Measurements from ENCODE around the gene DEPDC5.

The DEPDC5 gene

DNA sequence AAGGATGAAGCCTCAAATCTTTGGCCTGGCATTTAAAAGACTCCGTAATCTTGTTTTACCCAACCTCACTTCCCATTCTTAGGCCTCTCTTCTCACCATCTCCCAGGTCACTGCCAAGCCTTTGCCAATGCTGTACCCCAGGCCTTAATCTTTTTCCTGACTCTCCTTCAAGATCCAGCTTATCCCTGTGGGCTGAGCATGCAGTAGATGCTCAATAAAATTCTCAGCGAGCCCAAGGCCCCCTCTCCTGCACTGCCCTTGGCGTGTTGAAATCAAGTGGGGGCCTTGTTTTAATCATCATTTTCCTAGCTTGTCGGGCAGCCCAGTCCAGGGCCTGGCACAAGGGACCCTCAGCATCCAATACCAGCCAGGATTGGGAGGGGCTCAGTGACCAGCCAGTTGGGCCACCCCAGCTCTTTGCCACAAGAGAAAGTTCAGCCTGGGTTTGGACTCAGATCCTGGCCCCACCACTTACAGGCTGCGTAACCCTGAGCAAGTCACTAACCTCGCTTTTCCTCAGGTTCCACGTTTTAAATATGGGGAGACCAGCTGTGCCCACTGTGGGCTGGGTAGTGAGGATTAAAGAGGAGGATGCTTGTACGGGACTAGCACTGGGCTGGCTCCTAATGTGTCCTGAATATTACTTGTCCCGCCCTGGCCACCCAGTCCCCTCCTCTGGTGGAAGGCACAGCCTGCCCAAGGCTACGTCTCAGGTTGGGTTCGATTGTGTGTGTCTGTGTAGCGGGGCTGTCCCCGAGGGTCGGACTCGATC, 189.6 kb downstream of the DEPDC5 start:
- no peak for DNase-seq (ENCODE audit: low read depth)
- TF ChIP-seq, protein P1, sequence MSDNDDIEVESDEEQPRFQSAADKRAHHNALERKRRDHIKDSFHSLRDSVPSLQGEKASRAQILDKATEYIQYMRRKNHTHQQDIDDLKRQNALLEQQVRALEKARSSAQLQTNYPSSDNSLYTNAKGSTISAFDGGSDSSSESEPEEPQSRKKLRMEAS (IDR thresholded peaks at IDR 0.05; ENCODE audit: low read depth, low read length), result 0 out of 2 replicates have a peak, but pooled peaks have one; percentile 24
- TF ChIP-seq, protein P2, sequence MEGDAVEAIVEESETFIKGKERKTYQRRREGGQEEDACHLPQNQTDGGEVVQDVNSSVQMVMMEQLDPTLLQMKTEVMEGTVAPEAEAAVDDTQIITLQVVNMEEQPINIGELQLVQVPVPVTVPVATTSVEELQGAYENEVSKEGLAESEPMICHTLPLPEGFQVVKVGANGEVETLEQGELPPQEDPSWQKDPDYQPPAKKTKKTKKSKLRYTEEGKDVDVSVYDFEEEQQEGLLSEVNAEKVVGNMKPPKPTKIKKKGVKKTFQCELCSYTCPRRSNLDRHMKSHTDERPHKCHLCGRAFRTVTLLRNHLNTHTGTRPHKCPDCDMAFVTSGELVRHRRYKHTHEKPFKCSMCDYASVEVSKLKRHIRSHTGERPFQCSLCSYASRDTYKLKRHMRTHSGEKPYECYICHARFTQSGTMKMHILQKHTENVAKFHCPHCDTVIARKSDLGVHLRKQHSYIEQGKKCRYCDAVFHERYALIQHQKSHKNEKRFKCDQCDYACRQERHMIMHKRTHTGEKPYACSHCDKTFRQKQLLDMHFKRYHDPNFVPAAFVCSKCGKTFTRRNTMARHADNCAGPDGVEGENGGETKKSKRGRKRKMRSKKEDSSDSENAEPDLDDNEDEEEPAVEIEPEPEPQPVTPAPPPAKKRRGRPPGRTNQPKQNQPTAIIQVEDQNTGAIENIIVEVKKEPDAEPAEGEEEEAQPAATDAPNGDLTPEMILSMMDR (IDR thresholded peaks at IDR 0.05; ENCODE audit: low read depth, low read length), result no peak
- H3K4me3 ChIP-seq (ENCODE audit: low read depth, low read length), result peak overlapping the region; percentile 50

DNA sequence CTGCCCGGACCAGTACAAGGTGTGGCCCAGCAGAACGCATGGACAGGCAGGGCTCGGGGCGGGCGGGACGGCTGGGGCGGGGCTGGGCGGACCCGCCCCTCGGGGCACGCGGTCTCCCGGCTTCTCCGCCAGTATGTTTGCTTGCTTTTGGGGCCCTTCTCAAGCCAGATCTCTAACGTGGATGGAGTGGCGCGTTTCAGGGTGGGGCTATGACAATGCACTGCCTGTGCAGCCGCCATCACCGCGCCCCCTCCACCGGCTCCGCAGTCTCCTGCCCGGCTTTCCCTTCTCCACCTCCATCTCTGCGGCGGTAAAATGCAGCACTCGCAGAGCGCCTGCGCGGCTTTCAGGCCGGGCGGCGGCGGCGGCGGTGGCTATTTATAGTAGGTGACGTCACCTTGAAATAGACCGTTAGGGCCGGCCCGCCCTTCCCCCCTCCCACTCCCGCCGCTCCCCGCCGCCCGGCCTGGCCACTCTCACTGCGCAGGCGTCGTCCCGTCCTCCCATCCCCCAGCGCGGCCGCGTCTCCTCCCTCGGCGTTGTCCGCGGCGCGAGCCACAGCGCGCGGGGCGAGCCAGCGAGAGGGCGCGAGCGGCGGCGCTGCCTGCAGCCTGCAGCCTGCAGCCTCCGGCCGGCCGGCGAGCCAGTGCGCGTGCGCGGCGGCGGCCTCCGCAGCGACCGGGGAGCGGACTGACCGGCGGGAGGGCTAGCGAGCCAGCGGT, 190.3 kb downstream of the DEPDC5 start, which contains the start of gene YWHAH:
Gene YWHAH, plus strand, starts transcription at position 558 of the 722 bp plus-strand sequence. CDS start 199 bp downstream, outside the sequence.
- peak; percentile 92 for DNase-seq (ENCODE audit: low read depth)
- peak; percentile 87 for TF ChIP-seq POLR2A (IDR thresholded peaks at IDR 0.05; ENCODE audit: extremely low read depth, insufficient read length)
- TF ChIP-seq, protein P1 (IDR thresholded peaks at IDR 0.05; ENCODE audit: low read depth, low read length), result no peak; the same call in 1 of the 2 replicates
- peak; percentile 47 for TF ChIP-seq MYC (IDR thresholded peaks at IDR 0.05; ENCODE audit: low read depth, low read length)

DNA sequence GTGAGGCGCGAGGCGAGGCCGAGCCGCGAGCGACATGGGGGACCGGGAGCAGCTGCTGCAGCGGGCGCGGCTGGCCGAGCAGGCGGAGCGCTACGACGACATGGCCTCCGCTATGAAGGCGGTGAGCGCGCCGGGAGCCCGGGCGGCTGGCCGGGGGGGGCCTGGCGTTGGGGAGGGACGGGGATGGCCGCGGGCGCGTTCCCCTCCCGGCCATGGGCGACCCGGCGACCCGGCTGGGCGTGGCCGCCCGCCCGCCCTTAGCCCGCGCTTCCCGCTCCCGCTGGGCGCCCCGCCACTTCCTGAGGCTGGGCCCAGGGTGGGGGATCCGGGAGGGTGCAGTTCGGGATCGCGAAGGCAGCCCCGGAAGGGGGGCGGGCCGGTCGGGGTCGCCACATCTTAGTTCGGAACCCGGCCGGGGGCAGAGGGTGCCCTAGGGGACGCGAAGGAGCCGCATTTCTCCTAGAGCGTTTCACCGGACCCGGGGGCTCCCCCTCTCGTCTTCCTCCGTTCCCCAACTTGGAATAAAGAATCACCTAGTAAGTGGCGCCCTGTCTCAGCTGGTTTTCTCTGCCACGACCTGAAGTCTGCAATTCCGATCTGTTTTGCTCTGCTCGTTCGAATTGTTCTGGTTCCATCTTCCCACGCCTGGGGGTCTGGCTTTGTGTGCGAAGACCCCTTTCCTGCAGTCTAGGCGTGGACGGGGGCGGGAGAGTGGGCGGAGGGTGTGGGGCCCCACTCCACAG, 191.1 kb downstream of the DEPDC5 start:
- peak; percentile 67 for DNase-seq (ENCODE audit: low read depth)
- H3K4me3 ChIP-seq (ENCODE audit: low read depth, low read length), result peak overlapping the region; percentile 94
- no peak for TF ChIP-seq POLR2A (IDR thresholded peaks at IDR 0.05; ENCODE audit: extremely low read depth, insufficient read length)
- TF ChIP-seq MYC (IDR thresholded peaks at IDR 0.05; ENCODE audit: low read depth, low read length), result no peak
- TF ChIP-seq, protein P1 (IDR thresholded peaks at IDR 0.05; ENCODE audit: low read depth, low read length), result no peak
- TF ChIP-seq, protein P2 (IDR thresholded peaks at IDR 0.05; ENCODE audit: low read depth, low read length), result no peak

More for the DNA sequence above, 190.3 kb downstream of the DEPDC5 start, which contains the start of gene YWHAH:
- H3K4me3 ChIP-seq (ENCODE audit: low read depth, low read length), result peak within 1 kb of the TSS; percentile 94

DNA sequence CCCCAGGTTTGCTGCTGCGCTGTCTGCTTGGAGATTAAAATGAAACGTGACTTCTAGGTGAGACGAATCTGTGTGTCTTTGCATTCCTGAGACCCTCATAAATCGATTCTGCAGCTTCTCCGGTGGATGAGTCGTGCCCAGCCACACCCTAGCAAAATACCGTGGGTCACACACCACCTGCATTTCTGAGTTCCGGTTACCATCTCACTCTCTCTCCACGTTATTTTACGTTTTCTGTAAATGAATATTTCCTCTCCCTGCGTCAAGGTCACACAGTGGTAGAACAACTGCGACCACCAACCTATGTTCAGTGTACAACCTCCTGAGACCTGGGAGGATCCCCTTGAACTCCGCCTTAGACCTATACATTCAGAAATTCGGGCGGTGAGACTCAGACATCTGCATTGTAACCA, 191.6 kb downstream of the DEPDC5 start:
- DNase-seq (ENCODE audit: low read depth), result peak; percentile 28
- no peak for TF ChIP-seq POLR2A (IDR thresholded peaks at IDR 0.05; ENCODE audit: extremely low read depth, insufficient read length)
- TF ChIP-seq MYC (IDR thresholded peaks at IDR 0.05; ENCODE audit: low read depth, low read length), result no peak
- TF ChIP-seq, protein P2 (IDR thresholded peaks at IDR 0.05; ENCODE audit: low read depth, low read length), result no peak
- TF ChIP-seq, protein P1 (IDR thresholded peaks at IDR 0.05; ENCODE audit: low read depth, low read length), result no peak
- peak overlapping the region; percentile 94 for H3K4me3 ChIP-seq (ENCODE audit: low read depth, low read length)

DNA sequence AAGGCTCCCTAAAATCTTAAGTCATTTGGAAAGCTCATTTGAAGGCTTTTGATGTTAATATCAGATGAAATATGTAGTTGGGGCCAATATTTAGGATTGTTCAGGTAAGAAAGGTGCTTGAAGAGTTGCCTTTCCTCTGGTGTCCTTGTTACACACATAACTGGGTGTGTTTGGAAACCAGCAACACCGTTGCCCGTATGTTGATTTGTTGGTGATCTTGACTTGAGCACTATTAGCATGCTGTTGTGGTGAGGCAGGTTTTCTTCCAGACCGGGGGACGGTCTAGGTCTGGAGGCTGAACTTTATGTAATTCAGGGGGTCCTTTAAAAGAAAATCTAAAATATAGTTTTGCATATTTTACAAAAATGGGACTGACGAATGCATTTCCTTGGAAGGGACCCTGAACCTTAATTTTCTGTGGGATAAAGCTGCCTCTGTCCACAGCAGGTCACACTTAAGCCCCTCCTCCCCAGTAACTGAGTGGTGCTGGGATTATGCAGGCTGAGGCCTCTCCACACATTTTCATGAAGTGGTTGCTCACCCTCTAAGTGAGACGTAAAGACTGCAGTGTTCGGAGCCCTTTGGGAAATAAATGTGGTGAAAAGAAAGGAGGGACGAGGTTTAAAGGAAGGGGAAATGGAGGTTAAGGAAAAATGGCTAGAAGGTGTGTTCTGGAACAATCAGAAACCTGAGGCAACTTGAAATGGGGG, 192.3 kb downstream of the DEPDC5 start:
- DNase-seq (ENCODE audit: low read depth), result peak; percentile 51
- H3K4me3 ChIP-seq (ENCODE audit: low read depth, low read length), result peak overlapping the region; percentile 94
- TF ChIP-seq POLR2A (IDR thresholded peaks at IDR 0.05; ENCODE audit: extremely low read depth, insufficient read length), result no peak
- TF ChIP-seq, protein P1 (IDR thresholded peaks at IDR 0.05; ENCODE audit: low read depth, low read length), result no peak
- no peak for TF ChIP-seq MYC (IDR thresholded peaks at IDR 0.05; ENCODE audit: low read depth, low read length)
- TF ChIP-seq, protein P2 (IDR thresholded peaks at IDR 0.05; ENCODE audit: low read depth, low read length), result no peak

Measured in NB4 (cell line).